ENCODE results near the gene EIF4EBP2.

The EIF4EBP2 gene

GRCh38 chr10:70459774-70460490 is 56.0 kb downstream of the EIF4EBP2 start:
- DNase-seq (ENCODE audit: low read depth in 2 of 3, low spot score in 1 of 3): no peak

DNA sequence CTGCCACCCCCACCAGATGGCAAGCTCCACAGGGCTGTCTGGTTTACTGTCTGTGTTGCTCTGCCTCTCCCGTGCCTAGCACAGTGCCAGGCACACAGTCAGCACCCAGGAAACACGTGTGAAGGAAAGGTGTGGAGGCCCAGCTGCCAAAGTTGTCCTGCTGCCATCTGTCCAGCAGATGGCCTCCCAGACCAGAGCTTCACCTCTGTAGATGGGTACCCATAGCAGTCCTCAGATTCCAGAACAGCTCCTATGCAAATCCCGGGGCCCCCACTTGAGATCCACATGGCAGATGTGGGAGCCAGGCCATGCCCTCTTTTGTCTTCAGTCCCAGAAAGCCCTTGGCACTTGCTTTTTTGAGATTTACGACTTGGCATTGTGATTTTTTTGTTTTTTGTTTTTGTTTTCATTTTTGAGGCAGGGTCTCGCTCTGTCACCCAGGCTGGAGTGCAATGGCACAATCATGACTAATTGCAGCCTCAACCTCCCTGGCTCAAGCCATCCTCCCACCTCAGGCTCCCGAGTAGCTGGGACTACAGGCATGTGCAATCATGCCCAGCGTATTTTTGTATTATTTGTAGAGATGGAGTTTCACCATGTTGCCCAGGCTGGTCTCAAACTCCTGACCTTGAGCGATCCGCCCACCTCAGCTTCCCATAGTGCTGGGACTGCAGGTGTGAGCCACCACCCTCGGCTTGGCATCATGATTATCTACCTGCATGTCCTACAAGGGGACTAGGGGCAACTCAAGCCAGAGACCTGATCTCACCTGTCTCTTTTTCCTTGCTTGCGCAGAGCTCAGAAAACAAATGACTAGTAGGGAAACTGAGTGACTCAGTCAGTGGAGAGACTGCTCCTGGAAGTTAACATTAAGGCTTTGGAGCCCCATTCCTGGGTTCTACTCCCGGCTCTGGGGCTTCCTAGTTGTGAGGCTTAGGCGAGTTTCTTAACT is 57.7 kb downstream of the EIF4EBP2 start:
- no peak for DNase-seq (ENCODE audit: low read depth in 2 of 3, low spot score in 1 of 3)

DNA sequence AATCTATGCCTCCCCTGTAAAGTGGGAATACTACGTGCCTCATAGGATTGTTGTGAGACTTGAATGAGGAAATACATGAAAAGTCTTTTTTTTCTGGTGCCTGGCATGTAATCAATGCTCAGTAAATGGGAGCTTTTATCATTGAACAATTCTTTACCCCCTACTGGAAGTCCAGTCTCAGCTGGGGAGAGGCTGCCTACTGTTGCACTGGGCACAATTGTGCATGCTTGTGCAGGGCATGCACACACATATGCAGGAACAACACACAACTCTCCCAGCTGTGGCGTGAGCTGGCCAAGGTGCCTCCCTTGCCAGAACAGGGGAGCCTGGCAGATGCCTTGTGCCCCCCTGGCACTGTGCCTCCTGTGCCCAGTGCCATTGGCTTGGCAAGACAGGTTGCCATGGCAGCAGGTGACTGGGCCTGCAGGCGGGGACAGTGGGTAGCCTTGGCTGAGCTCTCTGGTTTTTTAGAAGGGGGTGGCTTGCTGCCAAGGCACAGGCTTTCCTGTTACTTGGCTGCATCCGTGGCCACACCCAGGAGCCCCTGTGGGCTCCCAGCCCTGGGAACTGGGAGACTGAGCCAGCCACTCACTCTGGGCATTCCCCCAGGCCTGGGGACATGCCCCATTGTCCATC is 58.5 kb downstream of the EIF4EBP2 start:
- no peak for DNase-seq (ENCODE audit: low read depth in 2 of 3, low spot score in 1 of 3)

GRCh38 chr10:70465278-70465677 is 61.3 kb downstream of the EIF4EBP2 start:
- no peak for DNase-seq (ENCODE audit: low read depth in 2 of 3, low spot score in 1 of 3)

DNA sequence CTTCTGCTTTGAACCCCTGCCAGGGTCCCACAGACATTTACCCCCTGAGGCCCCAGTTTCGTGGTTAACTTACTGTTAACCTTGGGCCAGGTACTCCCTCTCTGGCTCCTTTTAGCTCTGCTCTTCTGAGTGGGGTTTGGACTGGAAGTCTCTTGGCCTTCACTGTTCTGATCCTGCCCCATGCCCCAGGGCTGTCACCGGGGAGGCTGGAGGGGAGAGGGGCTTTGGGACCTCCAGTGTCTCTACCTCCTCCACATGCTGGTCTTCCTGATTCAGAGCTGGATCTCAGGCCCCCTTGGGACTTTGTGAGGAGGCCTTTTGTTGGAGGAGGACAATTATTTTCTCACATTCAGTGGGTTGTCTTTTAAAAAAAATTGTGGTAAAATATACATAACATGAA is 61.9 kb downstream of the EIF4EBP2 start:
- DNase-seq (ENCODE audit: low read depth in 2 of 3, low spot score in 1 of 3): no peak

GRCh38 chr10:70466951-70467350 is 63.0 kb downstream of the EIF4EBP2 start:
- DNase-seq (ENCODE audit: low read depth in 2 of 3, low spot score in 1 of 3): no peak

DNA sequence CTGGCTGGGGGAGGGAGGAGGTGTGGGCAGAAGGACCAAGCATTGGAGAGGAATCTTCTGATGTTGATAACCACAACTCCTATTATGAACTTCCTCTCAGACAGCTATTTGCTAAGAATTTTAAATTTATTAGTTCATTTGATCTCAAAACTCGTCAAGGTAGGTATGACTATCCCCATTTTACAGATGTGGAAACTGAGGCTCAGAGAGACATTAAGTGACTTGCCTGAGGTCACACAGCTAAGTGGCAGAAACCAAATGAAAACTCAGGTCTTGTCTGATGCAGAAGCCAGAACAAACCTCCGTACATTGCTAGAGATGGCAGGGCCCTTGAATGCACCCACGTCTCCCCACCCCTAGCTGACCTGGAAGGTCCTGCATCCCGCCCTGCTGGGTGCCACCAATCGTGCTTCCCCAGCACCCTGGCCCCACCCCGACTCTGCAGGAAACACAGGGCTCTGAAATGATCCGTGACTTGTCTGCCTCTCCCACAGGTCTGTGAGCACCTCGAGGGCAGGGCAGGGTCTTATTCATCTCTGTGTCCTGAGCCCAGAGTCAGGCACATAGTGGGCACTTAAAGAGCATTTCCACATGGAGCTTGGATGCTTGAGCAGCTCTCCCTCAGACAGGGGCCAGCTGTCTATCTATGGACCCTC is 69.0 kb downstream of the EIF4EBP2 start:
- no peak for DNase-seq (ENCODE audit: low read depth in 2 of 3, low spot score in 1 of 3)

- no peak for DNase-seq (ENCODE audit: low read depth in 2 of 3, low spot score in 1 of 3)
Measured at GRCh38 chr10:70474780-70475179, 70.8 kb downstream of the EIF4EBP2 start.

DNA sequence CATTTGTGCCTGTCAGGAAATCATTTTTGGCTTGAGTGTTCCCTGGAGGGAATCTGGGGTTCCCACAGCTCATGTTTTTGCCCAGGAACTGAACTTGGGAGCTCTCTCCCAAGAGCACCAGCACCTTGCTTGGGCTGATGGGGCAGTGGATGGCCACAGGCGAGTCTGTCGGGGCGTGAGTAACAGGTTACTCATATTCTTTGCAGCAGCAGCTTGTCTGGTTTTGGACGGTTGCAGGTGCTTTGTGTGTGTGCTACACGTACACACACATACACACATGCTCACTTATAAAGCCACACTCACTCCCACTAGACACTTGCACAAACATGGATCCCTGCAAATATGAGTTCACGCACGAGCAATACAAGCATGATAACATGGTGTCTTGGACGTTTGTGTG is 71.7 kb downstream of the EIF4EBP2 start:
- no peak for DNase-seq (ENCODE audit: low read depth in 2 of 3, low spot score in 1 of 3)

DNA sequence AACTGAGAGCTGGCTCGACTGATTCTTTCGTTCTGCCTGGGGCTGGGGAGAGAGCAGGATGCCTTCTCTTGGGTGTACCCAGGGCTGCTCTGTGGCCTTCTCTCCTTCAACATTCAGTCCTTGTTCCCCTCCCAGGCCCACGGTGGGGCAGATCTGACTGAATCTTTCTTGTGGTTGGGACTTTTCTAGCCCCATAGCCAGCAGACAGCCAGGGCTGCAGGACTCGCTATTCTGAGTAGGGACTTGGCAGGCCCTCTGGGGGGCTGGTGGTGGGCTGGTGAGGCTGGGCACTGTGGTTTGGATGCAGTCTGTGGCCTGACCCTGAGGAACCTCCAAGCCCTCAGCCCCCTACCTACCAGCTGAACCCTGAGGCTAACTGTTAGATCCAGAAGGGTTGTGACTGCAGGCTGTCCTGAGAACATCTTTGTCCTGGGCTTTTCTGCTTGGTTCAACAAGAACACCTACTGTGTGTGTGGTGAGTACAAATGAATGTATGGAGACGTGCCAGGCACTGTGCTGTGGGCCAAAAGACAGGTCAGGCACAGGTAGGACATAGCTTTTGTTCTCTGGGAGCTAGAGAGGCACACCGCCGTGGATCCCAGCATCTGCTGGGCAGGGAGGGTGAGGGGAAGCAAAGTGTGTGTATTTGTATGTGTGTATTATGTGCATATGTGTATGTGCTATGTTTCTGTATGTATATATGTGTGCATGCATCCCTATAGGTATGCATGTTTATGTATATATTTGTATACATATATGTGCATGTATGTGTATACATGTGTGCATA is 72.5 kb downstream of the EIF4EBP2 start:
- DNase-seq (ENCODE audit: low read depth in 2 of 3, low spot score in 1 of 3): no peak

DNA sequence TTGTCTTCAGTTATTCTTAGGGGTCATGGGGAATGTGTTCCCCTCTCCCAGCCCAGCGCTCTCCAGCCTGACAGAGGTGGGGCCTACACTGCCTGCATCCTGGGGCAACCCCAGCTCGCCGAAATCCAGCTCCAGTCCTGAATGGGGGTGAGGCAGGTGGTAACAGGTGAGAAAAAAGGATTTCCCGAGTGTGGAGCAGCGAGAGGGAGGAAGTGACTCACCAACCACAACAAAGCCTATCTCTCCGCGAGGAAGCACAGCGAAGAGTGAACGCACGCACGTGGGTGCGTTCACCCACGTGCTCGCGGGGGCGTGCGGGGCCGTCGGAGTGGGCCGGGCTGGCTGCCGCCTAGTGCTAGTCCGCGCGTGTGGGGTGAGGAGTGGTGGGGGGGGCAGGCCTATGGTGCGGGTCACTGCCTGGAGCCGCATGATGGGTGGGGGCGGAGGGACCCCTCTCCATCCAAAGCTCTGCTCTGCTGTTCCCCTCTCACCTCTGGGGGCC is 73.8 kb downstream of the EIF4EBP2 start:
- DNase-seq (ENCODE audit: low read depth in 2 of 3, low spot score in 1 of 3): peak; percentile 60 to 65 (median 60)

All from stimulated activated CD4-positive, alpha-beta T cell treated with anti-CD3 and anti-CD28 coated beads, Interleukin-12 subunit alpha, Interleukin-12 subunit beta, amount 100 ng/mL, for 48 hours (primary cell).